ENCODE data around the gene GJA3.

GRCh38 chr13:20185366-20186056 lies 24.7 kb upstream of the GJA3 start:
- TF ChIP-seq, protein P1, sequence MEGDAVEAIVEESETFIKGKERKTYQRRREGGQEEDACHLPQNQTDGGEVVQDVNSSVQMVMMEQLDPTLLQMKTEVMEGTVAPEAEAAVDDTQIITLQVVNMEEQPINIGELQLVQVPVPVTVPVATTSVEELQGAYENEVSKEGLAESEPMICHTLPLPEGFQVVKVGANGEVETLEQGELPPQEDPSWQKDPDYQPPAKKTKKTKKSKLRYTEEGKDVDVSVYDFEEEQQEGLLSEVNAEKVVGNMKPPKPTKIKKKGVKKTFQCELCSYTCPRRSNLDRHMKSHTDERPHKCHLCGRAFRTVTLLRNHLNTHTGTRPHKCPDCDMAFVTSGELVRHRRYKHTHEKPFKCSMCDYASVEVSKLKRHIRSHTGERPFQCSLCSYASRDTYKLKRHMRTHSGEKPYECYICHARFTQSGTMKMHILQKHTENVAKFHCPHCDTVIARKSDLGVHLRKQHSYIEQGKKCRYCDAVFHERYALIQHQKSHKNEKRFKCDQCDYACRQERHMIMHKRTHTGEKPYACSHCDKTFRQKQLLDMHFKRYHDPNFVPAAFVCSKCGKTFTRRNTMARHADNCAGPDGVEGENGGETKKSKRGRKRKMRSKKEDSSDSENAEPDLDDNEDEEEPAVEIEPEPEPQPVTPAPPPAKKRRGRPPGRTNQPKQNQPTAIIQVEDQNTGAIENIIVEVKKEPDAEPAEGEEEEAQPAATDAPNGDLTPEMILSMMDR (IDR thresholded peaks at IDR 0.05), result no peak
- TF ChIP-seq POLR2A (IDR thresholded peaks at IDR 0.05), result no peak
